ENCODE data around the gene RPS6KB2. TPM values are rescaled to one million over a fixed set of nuclear protein-coding genes. Genes with fewer than 3 reads are reported as not detected.

RPS6KB2 gene
- total and polyA plus RNA-seq, 2 donors (not counting 3 experiments of a cell fraction or from before 2014, with no cell fraction given) = 53.8 to 60.0 TPM

- dilution Hi-C loops (cut with MboI; ENCODE audit: extremely low pct_ligation_motif_present, low sequenced_read_pairs) = no loop called here
- ChIA-PET CTCF (interaction anchor here (1.3 to 1.4 kb wide), 2 partner anchors 13 to 28 kb away, joined by 4 to 6 read pairs; partner anchors contain the start of gene TBC1D10C), POLR2A (no interaction called here)
- no peak for DNase-seq (ENCODE audit: low read depth, low spot score)
- intact Hi-C loops (cut with micrococcal nuclease) = no loop called here
- no peak for FAIRE-seq
- BruUV-seq (replicated peaks) = no TSS peak
- H3K9me1 ChIP-seq (replicated peaks; ENCODE audit: control insufficient read depth, extremely low read depth, insufficient read depth, low read length) = no peaks in the 10 kb centered on the region
- H3K36me3 ChIP-seq (ENCODE audit: control insufficient read depth in 2 of 2, extremely low read depth in 1 of 2, insufficient read depth in 2 of 2, low read length in 2 of 2) = no peaks in the 10 kb centered on the region
- H3K9ac ChIP-seq (replicated peaks; ENCODE audit: extremely low read depth, insufficient read depth, low read length) = no peak overlapping the region
- no peaks in the 10 kb centered on the region for H3K79me2 ChIP-seq (ENCODE audit: control insufficient read depth, insufficient read depth, low read length)
- no peak overlapping the region for H3K27ac ChIP-seq (ENCODE audit: insufficient read depth, low read depth, low read length)
- H2AFZ ChIP-seq (ENCODE audit: low read depth, low read length) = no peak overlapping the region
- H3K27me3 ChIP-seq (ENCODE audit: control insufficient read depth in 2 of 2, insufficient read depth in 2 of 2, low read length in 2 of 2) = peaks cover 0 to 10% of the 10 kb centered on the region in 2 experiments
- no peak overlapping the region for H3K4me3 ChIP-seq (replicated peaks in 1 of 3; ENCODE audit: insufficient read depth in 1 of 3, low read depth in 1 of 3, low read length in 3 of 3)
- H3K9me3 ChIP-seq (replicated peaks; ENCODE audit: control insufficient read depth, insufficient read depth, low read length) = no peaks in the 10 kb centered on the region
- no peak for TF ChIP-seq CTCF (IDR thresholded peaks at IDR 0.05; ENCODE audit: extremely low read depth in 1 of 2, insufficient read depth in 1 of 2, low read depth in 1 of 2, low read length in 2 of 2)
- no peak for TF ChIP-seq MAX (IDR thresholded peaks at IDR 0.05; ENCODE audit: insufficient read depth, insufficient read length)
- no peak for TF ChIP-seq FOS (IDR thresholded peaks at IDR 0.05; ENCODE audit: borderline replicate concordance, insufficient read depth, low read length)
- no peak for TF ChIP-seq MYC (IDR thresholded peaks at IDR 0.05; ENCODE audit: low read depth, low read length)
- TF ChIP-seq GATA2 (IDR thresholded peaks at IDR 0.05; ENCODE audit: insufficient read depth, insufficient read length, low read depth, low read length) = no peak
- TF ChIP-seq POLR2AphosphoS5 (IDR thresholded peaks at IDR 0.05; ENCODE audit: insufficient read depth, low read depth, low read length) = no peak
- no peak for TF ChIP-seq EZH2 (IDR thresholded peaks at IDR 0.05; ENCODE audit: borderline replicate concordance, low read depth, low read length, severe bottlenecking)
- TF ChIP-seq JUN (IDR thresholded peaks at IDR 0.05; ENCODE audit: borderline replicate concordance, insufficient read depth, insufficient read length, low read depth) = no peak
- no peak for TF ChIP-seq POLR2A (IDR thresholded peaks at IDR 0.05; ENCODE audit: low read depth, low read length)
- H4K20me1 ChIP-seq (replicated peaks; ENCODE audit: control insufficient read depth, extremely low read depth, insufficient read depth, low read length) = no peaks in the 10 kb centered on the region
- no peak overlapping the region for H3K4me2 ChIP-seq (ENCODE audit: insufficient read depth, low read length)
- peaks cover 4% of the 10 kb centered on the region for H3K4me1 ChIP-seq (ENCODE audit: control insufficient read depth, extremely low read depth, insufficient read depth, low read length)
Observed at GRCh38 chr11:67417425-67417824, 10.9 kb upstream of the RPS6KB2 start.

All from endothelial cell of umbilical vein (primary cell).